Measurements from ENCODE around the gene TBR1. TPM values are rescaled to one million over a fixed set of nuclear protein-coding genes. Genes with fewer than 3 reads are reported as not detected.

TBR1 gene
- total RNA-seq, 1 donor, result not detected

DNA sequence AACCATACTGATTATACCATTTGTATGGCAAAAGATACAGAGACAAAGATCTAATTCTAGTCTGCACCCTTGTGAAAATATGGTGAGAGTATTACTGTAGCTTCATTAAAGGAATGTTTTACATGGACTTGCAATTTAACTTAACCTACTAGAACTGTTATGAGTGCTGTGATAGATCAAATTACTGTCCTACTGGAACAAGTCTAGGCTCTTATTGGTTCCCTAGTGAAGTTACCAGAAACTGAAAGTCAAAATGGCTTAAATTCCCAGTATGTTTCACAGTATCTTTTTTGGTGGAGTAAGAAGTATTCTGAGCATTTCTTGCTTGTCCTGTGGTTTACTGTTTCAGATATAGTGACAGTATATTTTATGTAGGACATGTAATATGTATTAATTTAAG is 3.8 kb upstream of the TBR1 start:
- no peak overlapping the region for H3K4me3 ChIP-seq (ENCODE audit: low read depth, low read length)
- TF ChIP-seq CTCF (IDR thresholded peaks at IDR 0.05; ENCODE audit: insufficient read depth, low read depth, low read length), result no peak
- peak; percentile 58 for DNase-seq (ENCODE audit: low read depth)

DNA sequence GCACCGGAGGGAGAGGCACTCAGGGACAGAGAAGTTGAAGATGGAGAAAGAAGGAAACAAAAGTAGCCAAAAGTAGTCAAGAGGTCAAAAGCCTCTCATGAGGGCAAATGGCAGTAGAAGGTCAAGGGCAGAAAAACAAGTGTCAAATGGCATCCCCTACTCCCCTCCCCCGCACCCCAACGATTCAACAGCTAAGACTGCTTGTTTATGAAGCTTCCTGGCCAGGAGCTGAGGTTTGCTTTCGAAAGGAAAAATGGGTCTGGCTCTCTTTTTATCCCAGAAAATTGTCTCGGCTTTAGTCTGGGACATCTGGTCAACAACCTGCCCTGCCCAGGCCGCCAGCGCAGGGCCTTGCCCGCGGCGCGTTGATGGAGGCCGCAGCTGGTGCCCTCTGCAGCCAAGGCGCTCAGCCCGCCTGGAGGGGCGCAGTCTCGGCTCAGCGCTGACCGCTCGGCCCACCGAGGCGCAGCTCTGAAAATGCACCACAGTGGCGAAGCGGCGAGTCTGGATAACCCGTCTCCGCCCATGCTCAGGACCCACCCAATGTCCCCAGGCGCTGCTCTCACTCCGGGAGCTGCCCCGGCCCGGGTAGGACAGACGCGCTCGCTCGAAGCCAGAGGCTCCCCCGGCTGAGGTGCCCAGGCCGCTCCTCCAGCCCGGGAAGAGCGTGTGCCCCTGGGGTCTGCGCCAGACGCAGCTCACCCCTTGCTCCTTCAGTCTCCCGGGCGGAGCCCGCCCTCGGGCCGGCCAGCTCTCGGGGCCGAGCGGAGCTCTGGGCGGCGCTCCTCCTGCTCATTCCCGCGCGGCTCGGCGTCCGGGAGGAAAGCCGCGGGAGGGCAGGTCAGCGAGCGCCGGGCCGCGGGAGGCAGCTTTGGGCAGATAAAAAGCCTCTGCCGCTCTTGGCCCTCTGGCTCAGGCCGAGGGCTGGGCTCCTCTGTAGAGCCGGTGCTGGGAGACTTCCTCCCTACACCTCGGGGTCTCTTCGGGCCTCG is 1.8 kb upstream of the TBR1 start:
- TF ChIP-seq CTCF (IDR thresholded peaks at IDR 0.05; ENCODE audit: insufficient read depth, low read depth, low read length), result peak; percentile 12
- peak; percentile 35 for DNase-seq (ENCODE audit: low read depth)
- H3K4me3 ChIP-seq (ENCODE audit: low read depth, low read length), result peak overlapping the region; percentile 59

- DNase-seq (ENCODE audit: low read depth), result no peak
- peak overlapping the region; percentile 59 for H3K4me3 ChIP-seq (ENCODE audit: low read depth, low read length)
- no peak for TF ChIP-seq CTCF (IDR thresholded peaks at IDR 0.05; ENCODE audit: insufficient read depth, low read depth, low read length)
Observed at GRCh38 chr2:161415034-161415986, 787 bp upstream of the TBR1 start.

DNA sequence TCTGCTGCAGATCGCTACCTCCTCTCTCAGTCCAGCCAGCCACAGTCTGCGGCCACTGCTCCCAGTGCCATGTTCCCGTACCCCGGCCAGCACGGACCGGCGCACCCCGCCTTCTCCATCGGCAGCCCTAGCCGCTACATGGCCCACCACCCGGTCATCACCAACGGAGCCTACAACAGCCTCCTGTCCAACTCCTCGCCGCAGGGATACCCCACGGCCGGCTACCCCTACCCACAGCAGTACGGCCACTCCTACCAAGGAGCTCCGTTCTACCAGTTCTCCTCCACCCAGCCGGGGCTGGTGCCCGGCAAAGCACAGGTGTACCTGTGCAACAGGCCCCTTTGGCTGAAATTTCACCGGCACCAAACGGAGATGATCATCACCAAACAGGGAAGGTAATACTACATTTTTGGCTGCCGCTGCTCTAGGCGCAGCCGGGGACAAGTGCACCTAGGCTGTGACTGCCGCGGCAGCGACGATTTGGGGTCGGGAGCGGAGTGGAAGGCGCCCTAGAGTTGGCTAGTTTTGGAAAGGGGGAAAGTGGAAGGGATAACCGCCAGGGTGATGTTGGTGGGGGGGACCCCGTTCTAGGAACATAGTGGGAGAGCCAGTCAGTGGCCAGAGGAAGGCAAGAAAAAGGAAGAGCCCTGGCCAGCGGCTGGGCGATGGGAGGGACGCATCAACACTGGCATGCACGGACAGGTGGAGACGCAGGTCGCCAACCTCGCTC is 776 bp downstream of the TBR1 start:
- TF ChIP-seq CTCF (IDR thresholded peaks at IDR 0.05; ENCODE audit: insufficient read depth, low read depth, low read length), result no peak
- no peak for DNase-seq (ENCODE audit: low read depth)
- no peak overlapping the region for H3K4me3 ChIP-seq (ENCODE audit: low read depth, low read length)

- TF ChIP-seq CTCF (IDR thresholded peaks at IDR 0.05; ENCODE audit: insufficient read depth, low read depth, low read length), result no peak
- DNase-seq (ENCODE audit: low read depth), result no peak
- no peak overlapping the region for H3K4me3 ChIP-seq (ENCODE audit: low read depth, low read length)
Observed at GRCh38 chr2:161417438-161418274, 1.6 kb downstream of the TBR1 start.

Data from fibroblast of villous mesenchyme (primary cell).